ENCODE results near the gene MRPL37.
"Not testable (repeated sequence)": the region's sequence is repeated elsewhere in the genome, so short reads cannot be mapped to it uniquely, and the experiment has no call there.

The MRPL37 gene

GRCh38 chr1:54166357-54166756, 33.6 kb upstream of the MRPL37 start:
- DNase-seq, H3K27ac Mint-ChIP-seq, H3K4me3 Mint-ChIP-seq, CTCF ChIA-PET, H3K36me3 Mint-ChIP-seq, H3K9me3 Mint-ChIP-seq, H3K4me1 Mint-ChIP-seq, H3K27me3 Mint-ChIP-seq: not testable (repeated sequence)

- H3K4me3 Mint-ChIP-seq: no peak overlapping the region
- no peak overlapping the region for H3K27ac Mint-ChIP-seq
- CTCF ChIA-PET: interaction anchor here (2.0 kb wide), 1 partner anchor 15 kb away, joined by 6 read pairs; no protein-coding TSS in a partner anchor
- H3K36me3 Mint-ChIP-seq: no peaks in the 10 kb centered on the region
- no peak for DNase-seq
- no peaks in the 10 kb centered on the region for H3K27me3 Mint-ChIP-seq
- no peaks in the 10 kb centered on the region for H3K9me3 Mint-ChIP-seq
- H3K4me1 Mint-ChIP-seq: peaks cover 9% of the 10 kb centered on the region
These were observed 32.4 kb upstream of the MRPL37 start for GRCh38 chr1:54167422-54168139.

DNA sequence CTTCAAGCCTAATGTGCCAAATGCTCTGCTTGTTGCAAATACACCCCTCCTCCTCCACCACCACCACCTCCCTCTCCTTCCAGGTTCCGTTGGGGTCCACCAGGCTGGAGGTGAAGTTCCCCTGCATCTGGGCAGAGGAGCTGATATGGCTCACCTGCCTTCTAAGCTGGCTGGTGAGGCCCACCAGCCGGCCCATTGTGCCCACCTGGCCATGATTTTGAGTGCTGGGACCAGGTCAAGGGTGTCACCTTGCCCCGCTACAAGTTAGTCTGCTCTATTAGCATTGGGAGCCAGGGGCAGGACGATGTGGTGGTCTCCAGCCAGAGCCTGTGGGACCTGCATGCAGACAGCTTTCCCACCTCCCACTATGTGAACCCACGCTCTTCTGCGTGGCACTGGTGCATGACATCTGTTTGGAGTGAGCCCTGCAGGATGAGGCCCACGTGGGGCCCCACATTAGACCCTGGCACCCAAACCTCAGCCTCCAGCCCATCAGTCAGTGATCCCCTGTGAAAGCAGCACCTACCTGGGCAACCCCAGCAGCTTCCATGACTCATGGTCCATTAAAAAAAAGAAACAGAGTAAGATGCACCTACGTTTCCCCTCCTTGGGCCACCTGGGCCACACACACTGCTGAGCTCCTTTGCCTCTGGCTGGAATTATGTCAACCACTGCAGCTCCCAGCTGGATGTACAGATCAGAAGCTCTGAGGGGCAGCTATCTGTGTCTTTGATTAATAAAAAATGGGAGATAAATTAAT, 31.6 kb upstream of the MRPL37 start:
- Mint-ChIP-seq H3K4me3 (no peak overlapping the region), H3K9me3 (no peaks in the 10 kb centered on the region), H3K36me3 (no peaks in the 10 kb centered on the region), H3K27ac (no peak overlapping the region), H3K27me3 (no peaks in the 10 kb centered on the region), H3K4me1 (peaks cover 10% of the 10 kb centered on the region)
- CTCF ChIA-PET: interaction anchor here (2.0 kb wide), 1 partner anchor 14 kb away, joined by 6 read pairs; no protein-coding TSS in a partner anchor
- DNase-seq: no peak

DNA sequence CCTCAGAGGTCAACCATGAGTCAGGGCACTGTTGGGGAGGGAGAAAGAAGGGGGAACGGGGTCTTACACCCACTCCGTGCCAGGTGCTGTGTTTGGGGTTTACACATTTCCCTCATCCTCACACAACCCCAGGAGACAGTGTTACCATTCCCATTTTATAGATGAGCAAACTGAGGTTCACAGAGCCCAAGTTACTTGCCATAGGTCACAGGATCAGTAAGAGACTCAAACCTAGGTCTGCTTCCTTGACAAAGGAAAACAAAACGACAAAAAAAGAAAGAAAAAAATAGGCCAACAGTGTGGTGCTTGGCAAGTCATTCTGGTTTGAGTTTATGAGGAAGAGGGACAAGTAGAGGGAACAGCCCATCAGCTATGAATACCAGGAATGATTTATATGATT, 30.9 kb upstream of the MRPL37 start:
- CTCF ChIA-PET: no interaction called here
- no peaks in the 10 kb centered on the region for H3K9me3 Mint-ChIP-seq
- DNase-seq: no peak
- no peak overlapping the region for H3K27ac Mint-ChIP-seq
- H3K4me3 Mint-ChIP-seq: no peak overlapping the region
- H3K27me3 Mint-ChIP-seq: no peaks in the 10 kb centered on the region
- H3K4me1 Mint-ChIP-seq: peaks cover 17% of the 10 kb centered on the region
- no peaks in the 10 kb centered on the region for H3K36me3 Mint-ChIP-seq

- no peak overlapping the region for H3K27ac Mint-ChIP-seq
- DNase-seq: no peak
- no peaks in the 10 kb centered on the region for H3K36me3 Mint-ChIP-seq
- CTCF ChIA-PET: no interaction called here
- H3K27me3 Mint-ChIP-seq: no peaks in the 10 kb centered on the region
- H3K4me3 Mint-ChIP-seq: no peak overlapping the region
- peaks cover 19% of the 10 kb centered on the region for H3K4me1 Mint-ChIP-seq
- H3K9me3 Mint-ChIP-seq: no peaks in the 10 kb centered on the region
These were observed 29.0 kb upstream of the MRPL37 start for GRCh38 chr1:54171016-54171415.

DNA sequence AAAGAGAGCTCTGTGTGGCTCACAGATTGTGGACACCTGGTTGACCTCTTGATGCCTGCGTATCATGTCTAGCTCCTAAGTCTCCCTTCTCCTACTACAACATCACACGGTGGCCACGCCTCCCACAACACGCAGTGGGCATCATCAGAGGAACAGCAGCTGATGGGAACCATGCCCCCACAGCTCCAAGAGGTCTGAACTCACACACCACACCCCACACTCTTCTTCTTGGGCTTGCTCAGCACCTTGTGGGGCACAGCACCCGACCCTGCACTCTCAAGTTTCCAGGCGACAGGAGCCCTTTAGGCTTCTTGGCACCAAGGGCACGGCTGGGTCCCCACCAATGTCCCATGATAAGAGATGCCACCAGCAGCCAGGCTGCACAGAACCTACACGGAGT, 28.4 kb upstream of the MRPL37 start:
- Mint-ChIP-seq H3K4me3 (no peak overlapping the region), H3K9me3 (no peaks in the 10 kb centered on the region), H3K27me3 (no peaks in the 10 kb centered on the region), H3K4me1 (peaks cover 19% of the 10 kb centered on the region), H3K36me3 (no peaks in the 10 kb centered on the region), H3K27ac (no peak overlapping the region)
- CTCF ChIA-PET: interaction anchor here (2.6 kb wide), 1 partner anchor 10 kb away, joined by 17 read pairs; no protein-coding TSS in a partner anchor
- DNase-seq: no peak

- Mint-ChIP-seq H3K36me3 (no peaks in the 10 kb centered on the region), H3K4me3 (no peak overlapping the region), H3K27me3 (no peaks in the 10 kb centered on the region), H3K27ac (no peak overlapping the region), H3K9me3 (no peaks in the 10 kb centered on the region), H3K4me1 (peaks cover 19% of the 10 kb centered on the region)
- DNase-seq: no peak
- CTCF ChIA-PET: interaction anchor here (2.6 kb wide), 1 partner anchor 9 kb away, joined by 17 read pairs; no protein-coding TSS in a partner anchor
These were observed 27.1 kb upstream of the MRPL37 start for GRCh38 chr1:54172614-54173599.

DNA sequence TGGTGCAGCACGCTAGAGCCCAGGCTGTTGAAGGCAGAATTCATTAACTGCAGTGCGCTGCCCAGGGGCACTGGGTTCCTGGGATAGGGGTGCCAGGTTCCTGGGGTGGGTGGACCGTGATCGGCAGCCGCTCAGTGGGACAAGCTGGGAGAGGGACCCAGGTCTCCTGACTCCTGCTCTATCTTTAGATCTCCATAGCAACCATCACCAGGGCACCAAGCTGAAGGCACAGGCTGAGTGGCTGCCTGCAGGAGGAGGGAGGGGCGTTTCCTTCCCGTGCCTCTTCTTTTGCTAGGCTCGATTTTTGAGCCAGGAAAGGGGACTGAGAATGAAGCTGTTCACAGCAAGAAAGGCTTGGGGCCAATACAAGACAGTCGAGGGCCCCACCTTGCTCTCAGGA, 26.3 kb upstream of the MRPL37 start:
- DNase-seq: no peak
- Mint-ChIP-seq H3K27me3 (no peaks in the 10 kb centered on the region), H3K27ac (no peak overlapping the region), H3K4me3 (no peak overlapping the region), H3K9me3 (no peaks in the 10 kb centered on the region), H3K4me1 (peaks cover 19% of the 10 kb centered on the region), H3K36me3 (no peaks in the 10 kb centered on the region)
- CTCF ChIA-PET: interaction anchor here (2.6 kb wide), 1 partner anchor 8 kb away, joined by 17 read pairs; no protein-coding TSS in a partner anchor

DNA sequence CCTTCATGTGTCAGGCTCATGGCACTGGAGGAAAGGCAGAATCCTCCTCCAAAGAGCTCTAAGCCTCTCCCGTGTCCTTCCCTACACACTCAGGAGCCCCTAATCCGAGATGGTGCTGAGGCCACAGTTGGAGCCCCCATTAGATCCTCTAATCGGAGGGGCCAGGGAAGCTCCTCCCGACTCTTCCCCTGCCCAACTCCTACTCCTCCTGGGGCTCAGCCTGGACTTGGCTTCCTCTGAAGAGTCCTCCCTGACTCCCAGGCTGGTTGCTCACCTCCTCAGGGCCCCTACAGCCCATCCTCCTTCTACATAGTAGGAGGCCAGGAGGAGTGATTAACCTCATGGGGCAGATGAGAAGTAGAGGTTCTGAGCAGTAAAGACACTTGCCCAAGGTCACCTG, 25.9 kb upstream of the MRPL37 start:
- Mint-ChIP-seq H3K27me3 (no peaks in the 10 kb centered on the region), H3K4me3 (no peak overlapping the region), H3K9me3 (no peaks in the 10 kb centered on the region), H3K27ac (no peak overlapping the region), H3K36me3 (no peaks in the 10 kb centered on the region), H3K4me1 (peaks cover 19% of the 10 kb centered on the region)
- no peak for DNase-seq
- CTCF ChIA-PET: interaction anchor here (2.6 kb wide), 1 partner anchor 8 kb away, joined by 17 read pairs; no protein-coding TSS in a partner anchor

GRCh38 chr1:54176621-54177327, 23.2 kb upstream of the MRPL37 start:
- DNase-seq: no peak
- H3K9me3 Mint-ChIP-seq: no peaks in the 10 kb centered on the region
- peaks cover 2% of the 10 kb centered on the region for H3K36me3 Mint-ChIP-seq
- CTCF ChIA-PET: no interaction called here
- no peak overlapping the region for H3K27ac Mint-ChIP-seq
- no peak overlapping the region for H3K4me3 Mint-ChIP-seq
- H3K4me1 Mint-ChIP-seq: peaks cover 11% of the 10 kb centered on the region
- H3K27me3 Mint-ChIP-seq: no peaks in the 10 kb centered on the region

DNA sequence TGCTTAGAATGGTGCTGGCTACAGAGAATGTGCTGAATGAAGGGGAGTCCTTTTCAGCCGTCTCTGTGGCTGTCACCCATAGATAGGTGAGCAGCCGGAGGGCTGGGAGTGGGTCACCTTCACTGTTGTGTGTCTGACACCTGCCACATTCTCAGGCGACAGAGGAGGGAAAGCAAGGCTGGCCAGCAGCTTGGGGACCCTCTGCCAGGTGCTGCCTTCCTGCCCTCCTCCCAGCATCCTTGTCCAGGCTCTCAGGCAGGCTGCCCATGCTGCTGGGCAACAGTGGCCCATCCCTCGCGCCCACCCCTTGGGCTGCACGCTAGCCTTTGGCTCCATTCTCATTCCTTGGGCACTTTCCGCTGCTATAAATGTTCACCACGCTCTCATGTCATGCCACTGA, 22.2 kb upstream of the MRPL37 start:
- CTCF ChIA-PET: no interaction called here
- Mint-ChIP-seq H3K4me3 (no peak overlapping the region), H3K9me3 (no peaks in the 10 kb centered on the region), H3K27ac (no peak overlapping the region), H3K36me3 (peaks cover 2% of the 10 kb centered on the region), H3K4me1 (peaks cover 9% of the 10 kb centered on the region), H3K27me3 (no peaks in the 10 kb centered on the region)
- DNase-seq: no peak

- H3K27me3 Mint-ChIP-seq: no peaks in the 10 kb centered on the region
These were observed 21.5 kb upstream of the MRPL37 start for GRCh38 chr1:54178296-54179070.

More at GRCh38 chr1:54178296-54179070, 21.5 kb upstream of the MRPL37 start:
- Mint-ChIP-seq H3K27ac (no peak overlapping the region), H3K4me3 (no peak overlapping the region), H3K4me1 (peaks cover 8% of the 10 kb centered on the region), H3K9me3 (no peaks in the 10 kb centered on the region), H3K36me3 (peaks cover 4% of the 10 kb centered on the region)
- DNase-seq: no peak
- CTCF ChIA-PET: no interaction called here
